HCT116 (cell line): ENCODE results near the gene HRH3.

Source experiments
- EZH2 ChIP-seq: fragments of 200-600 bp; sonication (generic); IDR thresholded peaks from 2 replicates; pipeline ENCODE4 v1.6.1; 2017; ENCODE audit warnings: antibody characterized with exemption, mixed run types
- POLR2AphosphoS5 ChIP-seq: IDR thresholded peaks from 2 replicates; pipeline ENCODE4 v1.6.1; 2011; ENCODE audit warnings: mild to moderate bottlenecking, low read depth, low read length, moderate library complexity
- REST ChIP-seq: IDR thresholded peaks from 2 replicates; pipeline ENCODE4 v1.6.1; 2012; ENCODE audit warnings: low read depth
- SIN3A ChIP-seq: IDR thresholded peaks from 2 replicates; pipeline ENCODE4 v1.6.1; 2012; ENCODE audit warnings: low read depth
- SP1 ChIP-seq: IDR thresholded peaks from 2 replicates; pipeline ENCODE4 v1.6.1; 2012; ENCODE audit warnings: low read depth
- TCF7L2 ChIP-seq: IDR thresholded peaks from 2 replicates; pipeline ENCODE4 v1.7.0; 2011; ENCODE audit warnings: borderline replicate concordance, inconsistent platforms; ENCODE audit not compliant: insufficient read depth, insufficient read length; ENCODE audit errors: extremely low read depth
- YY1 ChIP-seq: IDR thresholded peaks from 2 replicates; pipeline ENCODE4 v1.6.1; 2011; ENCODE audit warnings: low read length, low read depth, moderate library complexity, mild to moderate bottlenecking; ENCODE audit not compliant: insufficient replicate concordance; ENCODE audit errors: extremely low read depth
- TF ChIP-seq, protein P1 (sequence below), 3 experiments: fragments of 200-600 bp in 1 of 3; sonication (generic) in 1 of 3; IDR thresholded peaks in 2 of 3; conservative IDR thresholded peaks in 1 of 3; 2 replicates each; pipeline ENCODE4 v1.5.1; 2012 to 2017; ENCODE audit warnings: low read depth in 2 of 3, low read length in 2 of 3, antibody characterized with exemption in 1 of 3, borderline replicate concordance in 1 of 3, control low read depth in 1 of 3, mild to moderate bottlenecking in 1 of 3, mixed read lengths in 1 of 3, mixed run types in 1 of 3, moderate library complexity in 1 of 3; ENCODE audit not compliant: insufficient read depth in 1 of 3
- TF ChIP-seq, protein P2 (sequence below): IDR thresholded peaks from 2 replicates; pipeline ENCODE4 v1.6.1; 2012

DNA sequence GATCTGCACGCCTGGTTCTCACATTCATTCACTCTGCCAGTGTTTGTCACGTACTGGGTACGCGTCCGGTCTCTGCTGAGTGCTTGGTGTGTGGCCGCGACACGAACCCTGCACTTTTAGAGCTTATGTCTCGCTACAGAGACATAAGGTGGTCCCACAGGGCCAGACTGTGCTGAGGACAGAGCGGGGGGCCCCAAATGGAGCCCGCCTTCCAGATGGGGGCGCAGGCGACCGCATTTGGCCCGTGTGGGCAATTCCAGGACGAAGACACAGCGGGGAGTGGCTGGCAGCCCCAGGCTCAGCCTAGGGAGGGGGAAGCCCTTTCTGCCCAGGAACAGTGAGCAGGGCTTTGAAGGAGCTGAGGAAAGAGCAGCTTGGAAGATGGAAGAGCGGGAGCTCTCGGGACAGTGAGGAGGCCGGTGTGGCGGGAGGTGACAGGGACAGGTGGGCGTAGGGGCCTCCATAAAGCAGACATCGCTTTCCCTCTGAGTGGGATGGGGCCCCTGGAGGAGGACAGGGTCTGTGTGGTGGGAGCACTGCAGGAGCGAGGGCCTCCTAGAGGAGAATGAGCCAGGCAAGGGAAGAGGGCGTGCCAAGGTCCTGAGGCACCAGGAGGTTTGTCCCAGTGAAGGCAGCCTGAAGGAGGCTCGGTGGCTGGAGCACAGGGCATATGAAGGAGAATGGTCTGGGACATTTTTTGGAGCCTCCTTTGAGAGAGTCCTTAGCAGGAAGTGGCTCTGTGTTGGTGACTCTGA lies 45.0 kb downstream of the HRH3 start:
- TF ChIP-seq, protein P1, sequence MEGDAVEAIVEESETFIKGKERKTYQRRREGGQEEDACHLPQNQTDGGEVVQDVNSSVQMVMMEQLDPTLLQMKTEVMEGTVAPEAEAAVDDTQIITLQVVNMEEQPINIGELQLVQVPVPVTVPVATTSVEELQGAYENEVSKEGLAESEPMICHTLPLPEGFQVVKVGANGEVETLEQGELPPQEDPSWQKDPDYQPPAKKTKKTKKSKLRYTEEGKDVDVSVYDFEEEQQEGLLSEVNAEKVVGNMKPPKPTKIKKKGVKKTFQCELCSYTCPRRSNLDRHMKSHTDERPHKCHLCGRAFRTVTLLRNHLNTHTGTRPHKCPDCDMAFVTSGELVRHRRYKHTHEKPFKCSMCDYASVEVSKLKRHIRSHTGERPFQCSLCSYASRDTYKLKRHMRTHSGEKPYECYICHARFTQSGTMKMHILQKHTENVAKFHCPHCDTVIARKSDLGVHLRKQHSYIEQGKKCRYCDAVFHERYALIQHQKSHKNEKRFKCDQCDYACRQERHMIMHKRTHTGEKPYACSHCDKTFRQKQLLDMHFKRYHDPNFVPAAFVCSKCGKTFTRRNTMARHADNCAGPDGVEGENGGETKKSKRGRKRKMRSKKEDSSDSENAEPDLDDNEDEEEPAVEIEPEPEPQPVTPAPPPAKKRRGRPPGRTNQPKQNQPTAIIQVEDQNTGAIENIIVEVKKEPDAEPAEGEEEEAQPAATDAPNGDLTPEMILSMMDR (IDR thresholded peaks at IDR 0.05 in 2 of 3, conservative IDR thresholded peaks at IDR 0.05 in 1 of 3; ENCODE audit: borderline replicate concordance in 1 of 3, insufficient read depth in 1 of 3, low read depth in 2 of 3, low read length in 2 of 3): no peak
- TF ChIP-seq SIN3A (no peak), POLR2AphosphoS5 (no peak), REST (no peak), SP1 (no peak), EZH2 (no peak), YY1 (no peak), TCF7L2 (no peak)
- TF ChIP-seq, protein P2, sequence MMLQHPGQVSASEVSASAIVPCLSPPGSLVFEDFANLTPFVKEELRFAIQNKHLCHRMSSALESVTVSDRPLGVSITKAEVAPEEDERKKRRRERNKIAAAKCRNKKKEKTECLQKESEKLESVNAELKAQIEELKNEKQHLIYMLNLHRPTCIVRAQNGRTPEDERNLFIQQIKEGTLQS: no peak
